HepG2 (cell line): ENCODE data around the gene MAML1. TPM values are rescaled to one million over a fixed set of nuclear protein-coding genes. Genes with fewer than 3 reads are reported as not detected.

Experiments used
- ARNT2 ChIP-seq: sonication (generic); formaldehyde crosslinking; IDR thresholded peaks from 2 replicates; pipeline ENCODE4 v1.8.0; 2022; ENCODE audit warnings: mild to moderate bottlenecking, low read depth, missing genetic modification reagents, moderate library complexity
- BCL3 ChIP-seq: sonication (generic); formaldehyde crosslinking; IDR thresholded peaks from 2 replicates; pipeline ENCODE4 v1.5.1; 2020; ENCODE audit warnings: mild to moderate bottlenecking, missing genetic modification reagents, moderate library complexity
- CENPBD1 ChIP-seq: sonication (generic); formaldehyde crosslinking; IDR thresholded peaks from 2 replicates; pipeline ENCODE4 v1.8.0; 2022; ENCODE audit warnings: missing genetic modification reagents, low read depth, mild to moderate bottlenecking, borderline replicate concordance
- CREB1 ChIP-seq, 2 experiments: fragments of 450-650 bp in 1 of 2; IDR thresholded peaks; 2 replicates each; pipeline ENCODE4 v1.6.1; 2016 to 2017; ENCODE audit warnings: control low read depth in 1 of 2, mild to moderate bottlenecking in 1 of 2, missing compliant biosample characterization in 1 of 2, missing genetic modification characterization in 1 of 2
- FIP1L1 ChIP-seq: fragments of 200-400 bp; formaldehyde crosslinking; IDR thresholded peaks from 2 replicates; pipeline ENCODE4 v1.6.1; 2018; ENCODE audit warnings: low read depth, mild to moderate bottlenecking, low read length, moderate library complexity, borderline replicate concordance; ENCODE audit not compliant: insufficient read depth
- GLI4 ChIP-seq: sonication (generic); formaldehyde crosslinking; IDR thresholded peaks from 2 replicates; pipeline ENCODE4 v1.5.1; 2020; ENCODE audit warnings: missing genetic modification reagents, mild to moderate bottlenecking, moderate library complexity, borderline replicate concordance
- NCOA2 ChIP-seq: sonication (generic); formaldehyde crosslinking; IDR thresholded peaks from 2 replicates; pipeline ENCODE4 v1.8.0; 2022; ENCODE audit warnings: inconsistent platforms
- NFAT5 ChIP-seq: sonication (generic); formaldehyde crosslinking; IDR thresholded peaks from 2 replicates; pipeline ENCODE4 v1.4.0; 2020; ENCODE audit warnings: missing genetic modification reagents
- NFIB ChIP-seq: sonication (generic); formaldehyde crosslinking; IDR thresholded peaks from 2 replicates; pipeline ENCODE4 v1.9.0; 2021; ENCODE audit warnings: missing genetic modification reagents, mild to moderate bottlenecking, borderline replicate concordance
- SOX5 ChIP-seq: IDR thresholded peaks from 2 replicates; pipeline ENCODE4 v1.6.1; 2016; ENCODE audit warnings: borderline replicate concordance
- SPEN ChIP-seq: sonication (generic); formaldehyde crosslinking; IDR thresholded peaks from 2 replicates; pipeline ENCODE4 v1.5.1; 2020; ENCODE audit warnings: low read depth, mild to moderate bottlenecking, missing genetic modification reagents
- ZFP82 ChIP-seq: sonication (generic); formaldehyde crosslinking; IDR thresholded peaks from 2 replicates; pipeline ENCODE4 v1.5.1; 2020; ENCODE audit warnings: mild to moderate bottlenecking, missing genetic modification reagents, borderline replicate concordance
- ZNF205 ChIP-seq: IDR thresholded peaks from 2 replicates; pipeline ENCODE4 v1.6.1; 2018; ENCODE audit warnings: missing biosample characterization, missing genetic modification reagents
- ZNF460 ChIP-seq: sonication (generic); formaldehyde crosslinking; IDR thresholded peaks from 2 replicates; pipeline ENCODE4 v1.5.1; 2020; ENCODE audit warnings: missing genetic modification reagents, mild to moderate bottlenecking, borderline replicate concordance
- ZNF546 ChIP-seq: sonication (generic); formaldehyde crosslinking; conservative IDR thresholded peaks from 2 replicates; pipeline ENCODE4 v1.8.1; 2023; ENCODE audit warnings: mild to moderate bottlenecking, missing genetic modification reagents
- ZNF563 ChIP-seq: sonication (generic); formaldehyde crosslinking; IDR thresholded peaks from 2 replicates; pipeline ENCODE4 v1.8.0; 2022; ENCODE audit warnings: mild to moderate bottlenecking, moderate library complexity, missing genetic modification reagents
- ZNF614 ChIP-seq: IDR thresholded peaks from 2 replicates; pipeline ENCODE4 v1.6.1; 2018; ENCODE audit warnings: missing biosample characterization, missing genetic modification reagents, inconsistent platforms, borderline replicate concordance
- ZNF747 ChIP-seq: sonication (generic); formaldehyde crosslinking; IDR thresholded peaks from 2 replicates; pipeline ENCODE4 v1.8.1; 2023; ENCODE audit warnings: missing genetic modification reagents, mild to moderate bottlenecking, borderline replicate concordance
- ZSCAN12 ChIP-seq: sonication (generic); formaldehyde crosslinking; IDR thresholded peaks from 2 replicates; pipeline ENCODE4 v1.9.0; 2021; ENCODE audit warnings: mild to moderate bottlenecking, missing genetic modification reagents
- ZZZ3 ChIP-seq: sonication (generic); formaldehyde crosslinking; IDR thresholded peaks from 2 replicates; pipeline ENCODE4 v1.4.0; 2020; ENCODE audit warnings: missing genetic modification reagents, mild to moderate bottlenecking, borderline replicate concordance
- polyA plus RNA-seq, 8 experiments: library from polyadenylated mRNA; depleted of rRNA in 3 of 8; stranded (reverse) in 7 of 8; unstranded in 1 of 8; fragments of >200 nt; fragmentation: Illumina TruSeq in 4 of 8; extraction: Trizol in 4 of 8; gene quantifications; 2 replicates each; pipeline versions ENCODE4 v1.2.1 to v1.2.3, GENCODE V29; 2011 to 2016; ENCODE audit warnings: low read depth in 4 of 8, missing spikeins in 1 of 8, mixed read lengths in 1 of 8; ENCODE audit not compliant: insufficient read depth in 1 of 8
- total RNA-seq, 5 experiments: library from RNA; depleted of rRNA; stranded (reverse); fragments of >200 nt; fragmentation: Illumina TruSeq; extraction: Trizol; gene quantifications; 2 replicates each; pipeline ENCODE4 v1.2.3, GENCODE V29; 2016; ENCODE audit warnings: low read depth in 1 of 5

Gene MAML1
- total and polyA plus RNA-seq, 2 of the 13 experiments (the other 11 are each of a cell fraction or from before 2014, with no cell fraction given) = 10.0 to 10.8 TPM

- TF ChIP-seq NFAT5 (CRISPR knock-in tag) (no peak), ZNF546 (CRISPR knock-in tag) (no peak), BCL3 (CRISPR knock-in tag) (no peak), ZSCAN12 (CRISPR knock-in tag) (no peak), SPEN (CRISPR knock-in tag) (no peak), ZZZ3 (CRISPR knock-in tag) (no peak), ZNF614 (no peak), CENPBD1 (no peak), NFIB (no peak), ZNF460 (no peak), ZNF747 (CRISPR knock-in tag) (no peak), CREB1 (IDR thresholded peaks at IDR 0.05) (peak; percentile 36; the same call in 1 of the 2 replicates), CREB1 (CRISPR knock-in tag; IDR thresholded peaks at IDR 0.05) (no peak), ZNF205 (no peak), ZFP82 (no peak), ARNT2 (CRISPR knock-in tag) (no peak), NCOA2 (CRISPR knock-in tag) (no peak), GLI4 (CRISPR knock-in tag) (no peak; the same call in 1 of the 2 replicates), ZNF563 (CRISPR knock-in tag) (no peak), SOX5 (CRISPR knock-in tag) (no peak), FIP1L1 (0 out of 2 replicates have a peak, but pooled peaks have one; percentile 52)
Observed at GRCh38 chr5:179821298-179822058, 88.9 kb downstream of the MAML1 start (continued).
